A673 (cell line): ENCODE measurements around the gene UTP3.

ENCODE experiments used
- EZH2 ChIP-seq: fragments of 200-600 bp; sonication (generic); IDR thresholded peaks from 2 replicates; pipeline ENCODE4 v1.6.1; 2017; ENCODE audit warnings: borderline replicate concordance, low read depth, mild to moderate bottlenecking, mixed read lengths, antibody characterized with exemption, low read length; ENCODE audit not compliant: poor library complexity, severe bottlenecking
- TF ChIP-seq, protein P1 (sequence below): fragments of 300-800, 200-600 bp; sonication (generic); conservative IDR thresholded peaks from 2 replicates; pipeline ENCODE4 v1.5.1; 2017; ENCODE audit warnings: low read depth, mild to moderate bottlenecking, antibody characterized with exemption, low read length, moderate library complexity, mixed read lengths

DNA sequence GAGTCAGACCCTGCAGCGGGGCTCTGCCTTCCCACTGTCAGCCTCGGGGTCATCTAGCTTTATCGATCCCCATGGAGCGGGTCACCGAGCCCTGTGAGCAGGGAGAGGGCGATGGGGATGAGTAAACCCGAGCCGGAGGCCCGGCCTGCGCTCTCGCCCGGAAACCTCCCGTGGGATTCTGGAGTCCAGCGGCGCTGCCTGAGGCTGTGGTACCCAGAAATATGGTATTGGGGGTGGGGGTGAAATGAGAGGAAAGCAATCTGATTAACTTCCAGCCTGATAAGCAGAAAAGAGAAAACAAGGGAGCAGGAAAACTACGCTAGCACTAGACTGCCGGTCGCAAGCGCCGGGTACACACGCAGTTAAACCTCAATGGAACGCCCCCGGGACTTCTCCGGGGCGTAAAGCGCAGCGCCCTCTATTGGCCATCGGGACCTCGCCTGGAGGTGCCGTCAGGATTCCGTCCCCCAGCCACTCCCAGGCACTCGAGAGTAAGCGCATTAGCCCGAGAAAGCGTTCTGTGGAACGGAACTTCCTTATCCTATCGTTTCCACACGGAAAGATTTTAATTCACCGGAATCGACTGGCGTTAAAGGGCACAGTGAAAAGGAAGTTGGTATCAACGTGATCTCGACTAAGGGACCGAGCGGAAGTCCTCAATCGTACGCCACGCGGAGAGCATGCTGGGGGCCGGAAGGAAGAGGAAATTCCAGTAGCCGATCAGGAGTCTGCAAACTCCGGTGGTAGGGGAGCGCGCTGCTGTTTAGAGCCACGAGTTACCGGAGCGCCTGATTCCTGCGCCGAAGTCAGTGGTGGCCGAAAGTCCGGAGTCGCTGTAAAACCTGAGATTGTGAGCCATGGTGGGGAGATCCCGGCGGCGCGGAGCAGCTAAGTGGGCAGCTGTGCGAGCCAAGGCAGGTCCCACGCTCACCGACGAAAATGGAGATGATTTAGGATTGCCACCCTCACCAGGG, at the start of gene UTP3:
- TF ChIP-seq, protein P1, sequence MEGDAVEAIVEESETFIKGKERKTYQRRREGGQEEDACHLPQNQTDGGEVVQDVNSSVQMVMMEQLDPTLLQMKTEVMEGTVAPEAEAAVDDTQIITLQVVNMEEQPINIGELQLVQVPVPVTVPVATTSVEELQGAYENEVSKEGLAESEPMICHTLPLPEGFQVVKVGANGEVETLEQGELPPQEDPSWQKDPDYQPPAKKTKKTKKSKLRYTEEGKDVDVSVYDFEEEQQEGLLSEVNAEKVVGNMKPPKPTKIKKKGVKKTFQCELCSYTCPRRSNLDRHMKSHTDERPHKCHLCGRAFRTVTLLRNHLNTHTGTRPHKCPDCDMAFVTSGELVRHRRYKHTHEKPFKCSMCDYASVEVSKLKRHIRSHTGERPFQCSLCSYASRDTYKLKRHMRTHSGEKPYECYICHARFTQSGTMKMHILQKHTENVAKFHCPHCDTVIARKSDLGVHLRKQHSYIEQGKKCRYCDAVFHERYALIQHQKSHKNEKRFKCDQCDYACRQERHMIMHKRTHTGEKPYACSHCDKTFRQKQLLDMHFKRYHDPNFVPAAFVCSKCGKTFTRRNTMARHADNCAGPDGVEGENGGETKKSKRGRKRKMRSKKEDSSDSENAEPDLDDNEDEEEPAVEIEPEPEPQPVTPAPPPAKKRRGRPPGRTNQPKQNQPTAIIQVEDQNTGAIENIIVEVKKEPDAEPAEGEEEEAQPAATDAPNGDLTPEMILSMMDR: peak; percentile 87
- no peak for TF ChIP-seq EZH2
